ENCODE results near the gene HECTD4.
A peak's percentile ranks its signal among the peaks of the same experiment; 100 is the strongest.
"Not testable (repeated sequence)": the region's sequence is repeated elsewhere in the genome, so short reads cannot be mapped to it uniquely, and the experiment has no call there.

HECTD4 gene

GRCh38 chr12:112381883-112382796 lies at the start of gene HECTD4:
Gene HECTD4, minus strand, starts transcription at chr12:112382431. Its CDS starts 303 bp downstream, at chr12:112382128.
- peak; percentile 92 for DNase-seq

GRCh38 chr12:112431965-112432364 lies 49.7 kb upstream of the HECTD4 start:
- DNase-seq = no peak

GRCh38 chr12:112430929-112431328 lies 48.7 kb upstream of the HECTD4 start:
- no peak for DNase-seq

GRCh38 chr12:112427760-112428159 lies 45.5 kb upstream of the HECTD4 start:
- DNase-seq = no peak

GRCh38 chr12:112425582-112426382 lies 43.6 kb upstream of the HECTD4 start:
- DNase-seq = no peak

- no peak for DNase-seq
These were observed 41.9 kb upstream of the HECTD4 start for GRCh38 chr12:112424126-112424525.

GRCh38 chr12:112422531-112422930 lies 40.3 kb upstream of the HECTD4 start:
- no peak for DNase-seq

- DNase-seq = no peak
These were observed 39.1 kb upstream of the HECTD4 start for GRCh38 chr12:112421363-112421762.

GRCh38 chr12:112420740-112421139 lies 38.5 kb upstream of the HECTD4 start:
- DNase-seq = no peak

- DNase-seq = no peak
These were observed 37.3 kb upstream of the HECTD4 start for GRCh38 chr12:112419297-112420133.

- peak; percentile 67 for DNase-seq
These were observed 36.5 kb upstream of the HECTD4 start, which contains the start of gene PTPN11 for GRCh38 chr12:112418608-112419296. Gene PTPN11, plus strand, starts transcription at chr12:112418947. Its CDS starts 165 bp downstream, at chr12:112419112.

- DNase-seq = no peak
These were observed 36.0 kb upstream of the HECTD4 start for GRCh38 chr12:112418273-112418607.

- not testable (repeated sequence) for DNase-seq
These were observed 33.2 kb upstream of the HECTD4 start for GRCh38 chr12:112415457-112415856.

- DNase-seq = no peak
These were observed 31.8 kb upstream of the HECTD4 start for GRCh38 chr12:112413855-112414625.

- no peak for DNase-seq
These were observed 27.6 kb upstream of the HECTD4 start for GRCh38 chr12:112409906-112410244.

GRCh38 chr12:112409064-112409905 lies 27.1 kb upstream of the HECTD4 start, which contains the start of gene RPL6:
Gene RPL6, minus strand, starts transcription at chr12:112409605. Its CDS starts 949 bp downstream, at chr12:112408656.
- DNase-seq = peak; percentile 91

- DNase-seq = no peak
These were observed 26.4 kb upstream of the HECTD4 start for GRCh38 chr12:112408621-112409020.

GRCh38 chr12:112407683-112408082 lies 25.5 kb upstream of the HECTD4 start:
- DNase-seq = not testable (repeated sequence)

- DNase-seq = no peak
These were observed 24.6 kb upstream of the HECTD4 start for GRCh38 chr12:112406519-112407488.
